HG02852 (cell line): Measurements from ENCODE around the gene TSHR.
A peak's percentile ranks its signal among the peaks of the same experiment; 100 is the strongest.
"Not testable (repeated sequence)": the region's sequence is repeated elsewhere in the genome, so short reads cannot be mapped to it uniquely, and the experiment has no call there.

ENCODE experiments used
- ATAC-seq: cut with Tn5 transposase; IDR thresholded peaks from one replicate; pipeline ENCODE4 v1.9.1; 2021; ENCODE audit warnings: mild to moderate bottlenecking, moderate library complexity; ENCODE audit not compliant: unreplicated experiment

Gene TSHR

DNA sequence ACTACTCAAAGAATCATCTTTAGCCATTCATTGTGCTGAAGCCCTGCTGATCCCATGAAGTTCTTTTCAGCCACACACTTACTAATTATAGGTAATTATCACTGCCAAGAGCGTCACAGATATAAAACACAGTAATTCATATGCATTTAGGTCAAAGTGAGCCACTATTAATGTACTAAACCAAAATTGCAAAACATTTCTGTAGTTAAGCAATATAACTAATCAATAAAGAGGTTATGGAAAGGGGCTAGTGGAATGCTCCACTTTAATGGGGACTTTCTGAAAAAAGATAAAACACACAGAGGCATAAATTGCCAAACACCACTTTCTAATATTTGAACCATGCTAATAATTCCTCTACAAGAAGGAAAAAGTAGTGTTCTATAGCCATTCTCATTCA is 7.1 kb upstream of the TSHR start:
- no peak for ATAC-seq

DNA sequence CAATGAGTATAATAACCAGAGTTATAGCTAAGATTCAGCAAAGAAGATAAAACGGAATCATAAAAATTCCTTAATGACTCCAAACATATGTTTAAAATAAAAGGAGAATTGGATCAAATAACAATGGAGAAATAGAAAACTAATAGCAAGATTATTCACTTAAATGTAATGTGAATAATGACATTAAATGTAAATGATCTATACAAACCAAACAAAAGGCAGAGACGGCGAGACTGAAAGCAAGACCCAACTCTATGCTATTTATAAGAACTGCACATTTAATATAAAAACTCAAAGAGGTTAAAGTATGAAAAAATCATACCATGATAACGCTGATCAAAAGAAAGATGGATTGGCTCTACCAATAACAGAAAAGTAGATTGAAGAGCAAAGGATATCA is 3.9 kb upstream of the TSHR start:
- no peak for ATAC-seq

DNA sequence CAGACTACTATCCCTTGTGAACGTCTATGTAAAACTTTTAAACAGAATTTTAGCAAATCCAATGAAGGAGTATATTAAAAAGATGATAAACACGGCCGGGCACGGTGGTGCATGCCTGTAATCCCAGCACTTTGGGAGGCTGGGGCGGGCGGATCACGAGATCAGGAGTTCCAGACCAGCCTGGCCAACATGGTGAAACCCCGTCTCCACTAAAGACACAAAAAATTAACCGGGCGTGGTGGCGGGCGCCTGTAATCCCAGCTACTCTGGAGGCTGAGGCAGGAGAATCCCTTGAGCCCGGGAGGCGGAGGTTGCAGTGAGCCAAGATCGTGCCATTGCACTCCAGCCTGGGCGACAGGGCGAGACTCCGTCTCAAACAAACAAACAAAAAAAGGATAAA is 2.2 kb upstream of the TSHR start:
- ATAC-seq: not testable (repeated sequence)

DNA sequence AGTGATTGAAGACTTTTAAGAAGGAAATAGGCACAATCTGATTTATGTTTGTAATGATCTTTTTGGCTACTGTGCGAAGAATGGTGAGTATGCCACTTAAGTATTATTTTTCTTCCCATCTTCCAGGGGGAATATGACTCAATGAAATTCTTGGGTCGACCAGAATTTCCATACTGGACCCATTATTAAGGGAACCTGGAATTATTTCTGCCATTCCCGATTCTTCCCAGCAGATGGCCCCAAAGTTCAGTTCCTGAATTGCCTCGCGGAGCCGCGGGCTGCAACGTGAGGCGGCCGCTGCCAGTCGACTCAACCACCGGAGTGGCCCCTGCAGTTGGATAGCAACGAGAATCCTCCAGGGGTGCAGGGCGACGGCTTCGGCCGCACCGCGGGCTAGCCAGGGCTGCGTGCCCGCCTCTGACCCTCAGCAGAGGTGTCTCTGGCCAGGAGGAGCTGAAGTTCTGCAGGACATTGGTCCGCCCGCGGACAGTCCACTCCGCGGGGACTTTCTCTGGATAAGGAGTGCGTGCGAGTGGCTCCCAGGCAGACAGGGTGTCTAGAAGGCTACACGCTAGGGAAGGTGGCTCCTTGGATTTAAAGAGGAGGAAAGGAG is 628 bp upstream of the TSHR start:
- no peak for ATAC-seq

DNA sequence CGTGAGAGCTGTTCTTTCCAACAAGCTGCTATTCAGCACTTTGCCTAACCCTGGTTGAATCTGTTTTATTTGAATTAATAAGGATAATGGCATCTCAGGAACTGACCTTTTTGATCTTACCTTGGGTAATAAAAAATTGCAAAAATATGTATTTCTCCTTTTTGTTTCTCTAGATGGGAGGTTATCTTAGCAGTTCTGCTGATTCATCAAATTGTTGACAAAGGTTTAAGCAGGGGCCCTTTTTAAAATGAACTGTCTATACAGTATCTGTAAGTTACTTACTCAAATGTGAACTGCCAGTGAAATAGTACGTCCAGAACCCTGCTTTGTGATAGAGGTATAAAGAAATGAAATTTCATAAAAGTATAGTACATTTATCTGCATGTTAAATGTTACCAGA is 681 bp downstream of the TSHR start:
- no peak for ATAC-seq

DNA sequence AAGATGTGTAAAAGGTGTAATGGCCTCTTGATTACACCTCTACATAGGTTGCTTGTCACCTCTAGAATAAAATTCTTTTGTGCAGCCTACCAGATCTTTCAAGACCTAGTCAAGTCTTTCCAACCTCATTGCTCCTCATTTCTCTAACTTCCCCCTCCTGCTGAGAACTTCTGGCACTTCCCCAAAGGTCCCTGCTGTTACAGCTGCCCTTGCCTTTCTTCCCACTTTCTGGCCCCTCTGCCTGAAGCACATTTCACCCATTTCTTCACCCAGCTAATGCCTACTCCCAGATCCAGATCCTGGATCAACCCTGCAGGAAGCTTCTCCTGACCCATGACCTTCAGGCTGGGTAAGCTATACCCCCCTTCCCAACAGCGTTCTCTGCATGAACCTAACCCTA is 1.5 kb downstream of the TSHR start:
- ATAC-seq: no peak

DNA sequence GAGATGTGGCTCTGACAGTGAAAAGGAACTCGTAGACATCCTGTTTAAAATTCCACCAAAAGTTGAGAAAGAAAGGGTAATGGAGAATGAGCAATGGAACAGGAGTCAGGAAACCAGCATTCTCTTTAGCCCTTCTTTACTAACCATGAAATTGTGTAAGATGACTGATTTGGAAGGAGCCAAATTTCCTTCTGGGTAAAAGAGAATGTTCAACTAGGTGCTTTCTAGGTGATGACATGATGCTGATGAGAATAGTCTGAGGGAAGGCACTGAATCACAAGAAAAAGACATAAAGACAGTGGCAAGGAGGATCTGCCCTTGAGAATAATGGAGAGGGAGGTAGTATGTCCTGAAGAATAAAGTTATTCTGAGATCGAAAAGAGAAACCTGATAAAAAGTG is 2.2 kb downstream of the TSHR start:
- ATAC-seq: no peak

DNA sequence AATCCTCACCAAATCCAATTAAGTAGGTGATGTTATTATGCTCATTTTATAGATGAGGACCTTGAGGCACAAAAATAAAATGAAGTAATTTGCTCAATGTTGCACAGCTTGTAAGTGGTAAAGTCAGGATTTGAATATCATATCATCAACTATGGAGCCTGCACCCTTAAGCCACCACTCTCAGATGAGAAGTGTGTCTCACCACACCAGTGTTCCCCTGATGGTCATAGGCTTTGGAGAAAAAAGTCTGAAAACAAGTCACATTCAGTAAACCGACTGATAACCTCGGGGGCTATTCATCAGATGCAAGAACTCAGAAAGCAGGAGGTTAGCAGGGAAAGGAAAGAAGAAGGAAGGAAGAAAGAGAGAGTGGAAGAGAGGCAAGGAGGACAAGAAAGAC is 2.8 kb downstream of the TSHR start:
- no peak for ATAC-seq

DNA sequence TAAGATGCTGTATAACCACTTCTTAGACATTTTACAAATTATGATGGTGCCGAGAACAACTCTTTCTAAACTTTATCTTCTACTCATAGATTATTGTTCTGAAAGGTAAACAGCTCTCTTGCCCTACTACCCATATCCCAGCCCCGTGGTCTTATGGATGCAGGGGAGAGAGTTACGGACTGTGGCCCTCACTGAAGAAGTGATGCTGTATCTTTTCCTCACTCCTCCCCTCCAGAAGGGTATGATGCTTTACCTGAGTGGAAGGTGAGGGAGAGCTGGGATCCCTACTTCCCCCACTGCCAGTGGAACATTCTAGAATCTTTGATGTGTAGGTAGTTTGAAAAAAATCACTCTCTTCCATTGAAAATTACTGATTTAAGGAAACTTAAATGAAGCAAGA is 3.5 kb downstream of the TSHR start:
- ATAC-seq: no peak

DNA sequence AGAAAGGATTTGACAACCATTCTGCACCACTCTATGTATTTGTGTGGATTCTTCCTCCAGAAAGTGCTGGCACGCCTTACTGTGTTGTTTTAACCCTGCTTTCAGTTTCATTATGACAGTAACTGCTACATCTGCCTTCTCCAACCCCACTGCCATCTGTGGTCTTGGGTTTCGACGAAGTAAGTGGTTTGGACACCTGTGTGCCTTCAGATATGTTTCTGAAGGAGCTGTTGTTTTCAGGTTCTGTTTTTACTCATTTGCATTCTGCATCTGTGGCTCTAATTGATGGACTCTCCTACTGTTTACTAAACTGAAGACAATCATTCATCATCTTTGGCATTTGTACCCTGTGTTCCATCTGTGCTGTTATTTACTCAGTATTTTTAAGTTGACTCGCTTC is 4.1 kb downstream of the TSHR start:
- peak; percentile 99 for ATAC-seq

DNA sequence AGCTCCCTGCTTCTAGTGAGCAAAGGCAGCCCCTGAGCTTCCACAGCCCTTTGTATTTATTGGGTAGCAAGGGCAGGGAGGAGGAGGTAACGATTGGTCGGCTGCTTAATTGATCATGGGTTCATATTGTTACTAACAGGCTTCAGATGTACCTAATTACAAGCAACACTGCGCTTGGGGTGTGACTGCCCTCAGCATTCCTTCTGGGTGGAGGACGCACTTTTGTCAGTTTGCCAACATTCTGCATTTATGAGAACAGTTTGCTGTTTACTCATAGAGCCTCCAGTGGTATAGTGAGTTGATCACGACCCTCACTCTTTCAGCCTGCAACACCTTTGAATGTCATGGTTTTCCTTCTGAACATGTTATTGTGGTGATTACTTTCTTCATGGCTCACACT is 9.6 kb downstream of the TSHR start:
- no peak for ATAC-seq

DNA sequence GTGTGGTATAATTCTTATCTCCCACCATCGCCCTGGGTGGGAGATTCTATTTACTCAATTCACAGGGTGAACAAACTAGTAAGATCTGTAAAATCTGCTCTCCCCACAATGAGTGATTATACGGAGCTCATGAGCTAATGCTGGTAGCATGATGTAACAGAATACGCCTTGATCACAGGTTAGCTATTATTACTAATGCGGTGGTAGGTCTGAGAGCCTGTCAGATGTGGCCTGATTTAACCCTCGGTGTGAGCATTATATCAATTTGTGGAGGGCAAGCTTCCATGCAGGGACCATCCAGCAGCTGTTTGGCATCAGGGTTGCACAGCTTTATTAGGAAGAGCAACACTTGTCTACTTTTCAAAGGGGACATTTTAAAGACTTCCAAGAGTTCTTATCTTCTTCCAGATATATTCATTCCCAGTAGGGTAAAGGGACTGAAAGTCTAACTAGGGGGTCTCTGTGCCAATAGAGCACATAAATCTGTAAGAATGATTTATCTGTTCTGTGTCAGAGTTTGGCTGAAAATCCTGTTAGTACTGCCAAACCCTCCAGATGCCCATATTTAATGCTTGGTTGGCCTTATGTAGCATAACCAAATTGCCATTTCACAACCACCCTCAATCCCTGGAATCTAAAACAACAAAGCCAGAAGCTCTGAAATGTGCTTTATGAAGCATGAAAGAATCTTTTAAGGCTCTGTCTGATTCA is 18.7 kb downstream of the TSHR start:
- ATAC-seq: no peak

DNA sequence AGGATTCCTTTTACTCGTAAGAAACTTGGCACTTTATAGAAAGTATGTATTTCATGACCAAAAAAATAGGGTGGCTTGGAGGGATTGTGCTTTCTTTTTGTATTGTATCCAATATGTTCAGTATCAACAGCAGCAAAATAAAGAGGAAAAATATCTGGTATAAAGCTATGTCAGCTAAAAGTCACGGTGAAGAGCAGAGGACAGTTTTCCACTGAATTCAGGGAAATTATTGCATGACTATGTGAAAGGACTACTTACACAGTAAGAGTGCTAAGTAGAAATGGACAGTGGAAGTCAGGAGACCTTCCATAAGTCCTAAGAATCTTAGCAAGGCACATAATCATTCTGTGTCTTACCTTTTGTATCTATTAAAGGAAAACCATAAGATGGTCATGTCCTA is 19.3 kb downstream of the TSHR start:
- ATAC-seq: no peak

DNA sequence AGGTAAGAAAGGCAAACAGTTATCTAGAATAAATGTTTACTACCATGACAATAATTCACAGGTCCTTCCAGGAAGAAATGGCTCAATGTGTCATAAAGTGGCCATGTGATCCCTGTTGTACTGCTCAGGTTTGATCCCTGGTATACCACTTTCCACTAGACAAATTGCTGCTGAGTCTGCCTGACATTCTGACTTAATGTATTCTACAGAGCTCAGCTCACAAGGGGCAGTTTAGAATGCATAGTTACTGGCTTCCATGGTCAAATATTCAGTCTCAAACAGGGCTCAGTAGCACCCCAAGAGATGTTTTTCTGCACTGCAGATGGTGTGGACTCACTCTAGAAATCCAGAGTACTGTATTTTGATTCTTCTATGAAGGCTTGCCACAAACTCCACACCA is 21.8 kb downstream of the TSHR start:
- peak; percentile 58 for ATAC-seq

DNA sequence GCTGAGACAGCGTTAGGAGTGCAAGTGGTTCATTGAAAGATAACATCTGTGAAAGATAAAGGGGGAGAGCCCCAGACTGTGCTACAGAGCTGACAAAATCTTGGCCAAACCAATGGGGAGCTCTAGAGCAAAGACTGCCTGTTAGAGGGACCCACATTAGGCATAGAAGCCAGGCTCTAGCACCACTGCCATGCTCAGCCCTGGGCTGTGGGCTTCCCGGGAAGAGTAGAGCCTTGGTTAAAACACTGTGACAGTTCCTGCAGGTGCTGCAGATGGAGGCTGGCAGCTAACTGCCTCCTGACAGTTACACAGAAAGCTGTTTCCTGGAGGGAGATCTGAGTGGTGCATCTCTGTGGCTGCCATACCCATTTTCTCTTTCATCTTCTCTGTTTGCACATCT is 23.0 kb downstream of the TSHR start:
- ATAC-seq: no peak

DNA sequence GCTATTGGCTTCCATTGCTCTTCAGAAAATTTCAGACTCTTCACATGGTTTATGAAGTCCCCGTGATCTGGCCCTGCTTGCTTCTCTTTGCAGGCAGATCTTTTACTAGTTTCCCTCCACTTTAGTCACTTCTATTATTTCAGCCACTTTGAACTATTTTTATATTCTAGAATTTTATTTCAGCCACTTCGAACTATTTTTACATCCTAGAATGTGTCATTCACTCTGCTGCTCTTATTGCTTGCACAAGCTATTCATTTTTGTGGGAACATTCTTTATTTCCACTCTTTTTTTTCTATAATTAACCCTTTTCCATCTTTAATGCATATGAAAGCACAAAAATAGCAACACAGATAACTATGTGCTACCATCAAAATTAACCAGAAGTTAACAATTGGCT is 24.5 kb downstream of the TSHR start:
- ATAC-seq: no peak

DNA sequence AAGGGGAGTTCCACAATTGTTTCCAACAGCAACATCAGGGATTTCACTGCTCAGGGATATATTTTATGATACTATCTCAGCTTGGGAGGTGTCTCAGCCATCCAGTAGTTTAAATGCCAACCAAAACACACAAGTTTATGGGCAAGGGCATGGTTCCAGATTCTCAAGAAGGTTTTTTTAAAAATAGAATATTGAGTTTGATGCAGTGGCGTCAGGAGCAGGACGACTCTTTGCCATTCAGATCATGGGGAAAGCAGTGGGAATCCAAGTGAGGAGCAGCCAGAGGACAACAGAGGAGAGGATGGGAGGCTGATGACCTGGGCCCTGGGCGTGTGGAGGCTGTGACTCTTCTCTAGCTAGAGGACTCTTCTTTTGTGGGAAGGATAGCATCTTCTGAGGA is 25.7 kb downstream of the TSHR start:
- ATAC-seq: no peak

DNA sequence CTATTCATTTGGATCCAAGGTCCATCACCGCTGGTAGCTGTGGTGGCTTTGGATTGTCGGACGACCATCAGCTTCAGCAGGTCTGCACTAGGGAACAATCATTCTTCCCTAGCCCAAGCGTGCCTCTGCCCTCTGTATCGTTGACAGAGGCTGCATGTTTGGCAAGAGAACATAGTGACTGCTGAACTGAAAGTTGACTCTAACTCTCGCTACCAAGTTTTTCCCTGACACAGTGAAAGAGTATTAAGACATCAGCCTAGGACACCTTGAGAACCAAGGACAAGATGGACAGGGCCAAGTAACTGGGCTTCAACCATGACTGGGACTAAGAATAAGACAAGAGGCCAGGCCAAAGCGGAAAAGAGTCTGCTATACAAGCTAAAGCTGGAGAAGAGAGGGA is 26.3 kb downstream of the TSHR start:
- no peak for ATAC-seq

DNA sequence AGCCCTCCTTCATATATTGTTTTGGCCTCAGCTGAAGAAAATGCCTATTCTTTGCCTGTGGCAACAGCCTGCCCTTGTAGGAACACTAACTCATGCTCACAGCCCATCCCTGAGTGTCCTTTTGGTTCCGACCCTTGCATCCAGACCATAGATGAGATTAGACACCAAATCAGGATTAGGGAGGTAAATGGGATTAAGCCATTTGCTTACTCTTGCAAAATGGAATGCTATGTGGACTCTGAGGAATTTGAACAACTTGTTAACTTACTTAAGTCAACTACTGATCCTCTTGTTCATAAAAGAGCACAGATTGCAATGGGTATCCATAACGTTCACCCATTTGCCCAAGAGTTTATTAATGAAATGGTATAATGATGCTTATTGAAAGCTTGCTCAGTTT is 27.3 kb downstream of the TSHR start:
- ATAC-seq: no peak

DNA sequence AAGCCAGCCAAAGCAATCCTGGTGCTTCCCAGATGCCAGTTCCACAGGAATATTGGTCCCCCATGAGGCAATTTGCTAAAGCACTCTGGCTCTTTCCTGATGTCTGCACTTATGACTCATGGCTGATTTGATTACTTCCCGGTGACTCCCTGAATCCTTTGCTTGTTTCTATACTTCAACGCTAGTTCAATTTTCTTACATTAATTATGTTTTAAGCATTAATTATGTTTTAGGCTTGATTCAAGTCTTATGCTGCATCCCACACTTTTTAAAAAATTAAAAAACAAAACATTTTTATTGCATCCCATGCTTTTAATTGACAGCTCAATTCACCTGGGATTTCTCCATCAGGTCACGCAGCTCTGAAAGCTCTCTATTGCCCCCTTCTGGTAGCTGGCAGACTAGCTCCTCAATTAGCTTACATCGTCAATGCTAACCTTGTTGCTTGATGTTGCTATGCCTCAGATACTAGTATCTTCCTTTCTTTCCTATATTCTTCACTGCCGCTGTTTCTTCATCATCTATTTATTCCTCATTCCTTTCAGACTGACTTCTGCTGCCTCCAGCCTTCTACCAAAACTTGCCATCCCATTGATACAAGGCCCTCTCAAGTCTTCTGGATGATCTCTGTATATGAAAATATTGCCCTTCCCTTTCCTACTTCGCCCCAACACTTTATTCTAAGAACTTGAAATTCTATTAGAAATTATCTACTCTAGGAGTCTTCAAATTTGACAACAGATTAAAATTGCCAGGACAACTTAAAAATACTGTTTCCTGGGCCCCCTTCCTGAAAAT is 32.0 kb downstream of the TSHR start:
- peak; percentile 74 for ATAC-seq

DNA sequence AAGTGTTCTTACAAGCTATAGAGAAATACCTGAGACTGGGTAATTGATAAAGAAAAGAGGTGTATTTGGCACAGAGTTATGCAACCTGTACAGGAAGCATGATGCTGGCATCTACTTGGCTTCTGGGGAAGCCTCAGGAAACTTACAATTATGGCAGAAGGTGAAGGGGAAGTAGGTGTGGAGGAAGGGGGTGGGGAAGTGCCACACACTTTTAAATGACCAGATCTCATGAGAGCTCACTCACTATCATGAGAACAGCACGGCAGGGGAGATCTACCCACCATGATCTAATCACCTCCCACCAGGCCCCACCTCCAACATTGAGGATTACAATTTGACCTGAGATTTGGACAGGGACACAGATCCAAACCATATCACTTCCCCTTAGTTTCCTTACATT is 32.8 kb downstream of the TSHR start:
- no peak for ATAC-seq

DNA sequence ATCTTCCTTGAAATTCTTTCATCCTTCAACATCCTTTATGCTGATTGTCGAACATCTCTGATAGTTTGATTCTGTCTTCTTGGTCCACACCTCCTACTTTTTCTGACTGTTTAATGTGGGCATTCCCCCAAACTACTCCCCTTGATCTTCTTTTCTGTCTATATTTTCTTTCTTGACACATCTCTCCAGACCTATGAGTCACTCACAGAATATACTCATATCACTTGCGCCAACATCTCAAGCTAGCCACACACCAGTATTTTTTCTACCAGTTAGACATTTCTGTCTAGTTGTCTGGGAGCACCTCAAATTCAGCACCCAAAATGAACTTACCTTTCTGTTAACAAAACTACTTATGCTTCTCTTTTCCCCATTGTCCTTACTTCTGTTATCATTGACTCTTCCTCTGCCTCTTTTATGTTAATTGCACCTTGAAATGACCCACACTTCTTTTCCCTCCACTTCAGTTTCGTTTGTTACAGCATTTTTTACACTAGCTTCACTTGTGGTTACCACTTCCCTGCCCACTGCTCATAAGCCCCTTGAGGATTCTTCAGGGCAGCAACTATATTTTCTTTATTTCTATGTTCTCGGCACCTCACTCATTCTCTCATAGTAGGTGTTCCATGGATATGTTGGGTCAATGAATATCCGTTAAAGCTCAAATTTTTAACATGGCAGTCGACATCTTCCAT is 33.5 kb downstream of the TSHR start:
- peak; percentile 46 for ATAC-seq
